HCT116 (cell line): Measurements from ENCODE around the gene CCDC138. TPM values are rescaled to one million over a fixed set of nuclear protein-coding genes. Genes with fewer than 3 reads are reported as not detected.

ENCODE experiments used
- ATAC-seq: fragments of 200-7000 bp; cut with Tn5 transposase; 2 replicates; pipeline ENCODE4 v1.9.1; 2020; ENCODE audit warnings: mild to moderate bottlenecking, moderate library complexity
- BruUV-seq: library from RNA; stranded (reverse); fragments of 400-500 nt; replicated peaks from 2 replicates; lab custom pipeline; 2021; lab: Mats Ljungman, UMichigan
- CTCF ChIA-PET: fragments of 300-600 bp; sonication (Branson Sonifier 250); formaldehyde crosslinking; loops from one replicate; lab custom pipeline; 2021; ENCODE audit warnings: antibody characterized with exemption; lab: Charles Lee
- POLR2A ChIA-PET: fragments of 300-600, 350-600 bp; sonication (Branson Sonifier 250); formaldehyde crosslinking; loops from one replicate; lab custom pipeline; 2021; ENCODE audit warnings: antibody characterized with exemption; lab: Charles Lee
- RAD21 ChIA-PET, 2 experiments: fragments of 300-600 bp; sonication (Branson Sonifier 250); formaldehyde crosslinking; loops; one replicate each; lab custom pipeline; 2023; ENCODE audit warnings: low total read pairs in 2 of 2; ENCODE audit not compliant: uncharacterized antibody in 2 of 2, unreplicated experiment in 2 of 2, low non-redundant PET in 1 of 2; lab: Charles Lee
- DNase-seq: peaks from one replicate; pipeline ENCODE4 v3.0.0-alpha.2; 2010; ENCODE audit warnings: low read depth, low spot score
- H2AFZ ChIP-seq: fragments of 200-600 bp; shearing (Covaris generic), sonication (generic); 2 replicates; pipeline ENCODE4 v1.6.1; 2017; ENCODE audit warnings: low read depth, mixed run types, mixed read lengths, antibody characterized with exemption, low read length; ENCODE audit not compliant: poor library complexity, severe bottlenecking
- H3K27ac ChIP-seq: 2 replicates; pipeline ENCODE4 v1.5.1; 2012; ENCODE audit warnings: low read depth, low read length
- H3K27me3 ChIP-seq: fragments of 200-600 bp; sonication (generic); 2 replicates; pipeline ENCODE4 v1.6.1; 2016; ENCODE audit warnings: mixed run types, low read length, mixed read lengths; ENCODE audit not compliant: insufficient read depth
- H3K36me3 ChIP-seq, 2 experiments: fragments of 200-500 bp in 1 of 2; fragments of 200-600 bp in 1 of 2; sonication (Bioruptor generic) in 1 of 2; sonication (generic) in 1 of 2; 2 replicates each; pipeline versions ENCODE4 v1.5.1 to v1.6.1; 2014 to 2016; ENCODE audit warnings: low read length in 2 of 2, inconsistent platforms in 1 of 2, mixed read lengths in 1 of 2, mixed run types in 1 of 2; ENCODE audit not compliant: insufficient read depth in 2 of 2, control insufficient read depth in 1 of 2
- H3K4me1 ChIP-seq, 2 experiments: fragments of 200-600 bp in 1 of 2; sonication (generic) in 1 of 2; 2 replicates each; pipeline versions ENCODE4 v1.5.1 to v1.6.1; 2012 to 2017; ENCODE audit warnings: low read length in 2 of 2, inconsistent platforms in 1 of 2, mild to moderate bottlenecking in 1 of 2, mixed read lengths in 1 of 2, mixed run types in 1 of 2, moderate library complexity in 1 of 2; ENCODE audit not compliant: insufficient read depth in 2 of 2, control insufficient read depth in 1 of 2
- H3K4me2 ChIP-seq: fragments of 200-600 bp; sonication (generic); 2 replicates; pipeline ENCODE4 v1.6.1; 2017; ENCODE audit warnings: mixed run types, low read length, mixed read lengths
- H3K4me3 ChIP-seq, 2 experiments: fragments of 200-600 bp in 1 of 2; sonication (generic) in 1 of 2; replicated peaks in 1 of 2; 2 replicates each; pipeline ENCODE4 v1.5.1; 2011 to 2016; ENCODE audit warnings: low read length in 2 of 2, control low read depth in 1 of 2, low read depth in 1 of 2, mild to moderate bottlenecking in 1 of 2, mixed read lengths in 1 of 2, mixed run types in 1 of 2
- H3K79me2 ChIP-seq: fragments of 200-600 bp; sonication (generic); 2 replicates; pipeline ENCODE4 v1.6.1; 2017; ENCODE audit warnings: mild to moderate bottlenecking, mixed run types, low read length, moderate library complexity, mixed read lengths; ENCODE audit not compliant: insufficient read depth
- H3K9ac ChIP-seq: fragments of 200-600 bp; sonication (generic); 2 replicates; pipeline ENCODE4 v1.6.1; 2016; ENCODE audit warnings: low read length, mixed read lengths
- H3K9me2 ChIP-seq: fragments of 200-600 bp; sonication (generic), shearing (Covaris generic); 2 replicates; pipeline ENCODE4 v1.6.1; 2017; ENCODE audit warnings: mixed run types, mild to moderate bottlenecking, moderate library complexity; ENCODE audit not compliant: insufficient read depth
- H3K9me3 ChIP-seq, 2 experiments: fragments of 200-500 bp in 1 of 2; fragments of 200-600 bp in 1 of 2; sonication (Bioruptor generic) in 1 of 2; sonication (generic) in 1 of 2; 2 replicates each; pipeline ENCODE4 v1.6.1; 2014 to 2017; ENCODE audit warnings: low read length in 2 of 2, mixed read lengths in 2 of 2, inconsistent platforms in 1 of 2, low read depth in 1 of 2, mild to moderate bottlenecking in 1 of 2, mixed run types in 1 of 2, moderate library complexity in 1 of 2; ENCODE audit not compliant: control insufficient read depth in 1 of 2, insufficient read depth in 1 of 2
- H4K20me1 ChIP-seq: fragments of 200-600 bp; sonication (generic), shearing (Covaris generic); 2 replicates; pipeline ENCODE4 v1.6.1; 2017; ENCODE audit warnings: mixed run types, mild to moderate bottlenecking, moderate library complexity; ENCODE audit not compliant: insufficient read depth
- CEBPB ChIP-seq: IDR thresholded peaks from 2 replicates; pipeline ENCODE4 v1.6.1; 2012; ENCODE audit warnings: low read depth
- ELF1 ChIP-seq: IDR thresholded peaks from 2 replicates; pipeline ENCODE4 v1.6.1; 2012; ENCODE audit warnings: low read depth, borderline replicate concordance
- EZH2 ChIP-seq: fragments of 200-600 bp; sonication (generic); IDR thresholded peaks from 2 replicates; pipeline ENCODE4 v1.6.1; 2017; ENCODE audit warnings: antibody characterized with exemption, mixed run types
- EZH2phosphoT487 ChIP-seq: fragments of 200-600 bp; IDR thresholded peaks from 2 replicates; pipeline ENCODE4 v1.6.1; 2018; ENCODE audit warnings: antibody characterized with exemption, borderline replicate concordance
- FOSL1 ChIP-seq: IDR thresholded peaks from 2 replicates; pipeline ENCODE4 v1.6.1; 2012; ENCODE audit warnings: low read depth
- JUND ChIP-seq: IDR thresholded peaks from 2 replicates; pipeline ENCODE4 v1.6.1; 2012
- MAX ChIP-seq: IDR thresholded peaks from 2 replicates; pipeline ENCODE4 v1.6.1; 2012
- POLR2A ChIP-seq: IDR thresholded peaks from 2 replicates; pipeline ENCODE4 v1.7.0; 2011; ENCODE audit warnings: borderline replicate concordance; ENCODE audit not compliant: insufficient read depth, insufficient read length; ENCODE audit errors: extremely low read depth
- POLR2AphosphoS5 ChIP-seq: IDR thresholded peaks from 2 replicates; pipeline ENCODE4 v1.6.1; 2011; ENCODE audit warnings: mild to moderate bottlenecking, low read depth, low read length, moderate library complexity
- RAD21 ChIP-seq: IDR thresholded peaks from 2 replicates; pipeline ENCODE4 v1.6.1; 2012; ENCODE audit warnings: low read depth, mild to moderate bottlenecking
- REST ChIP-seq: IDR thresholded peaks from 2 replicates; pipeline ENCODE4 v1.6.1; 2012; ENCODE audit warnings: low read depth
- SIN3A ChIP-seq: IDR thresholded peaks from 2 replicates; pipeline ENCODE4 v1.6.1; 2012; ENCODE audit warnings: low read depth
- SRF ChIP-seq: IDR thresholded peaks from 2 replicates; pipeline ENCODE4 v1.6.1; 2012; ENCODE audit warnings: low read depth
- TCF7L2 ChIP-seq: IDR thresholded peaks from 2 replicates; pipeline ENCODE4 v1.7.0; 2011; ENCODE audit warnings: borderline replicate concordance, inconsistent platforms; ENCODE audit not compliant: insufficient read depth, insufficient read length; ENCODE audit errors: extremely low read depth
- YY1 ChIP-seq: IDR thresholded peaks from 2 replicates; pipeline ENCODE4 v1.6.1; 2011; ENCODE audit warnings: low read length, low read depth, moderate library complexity, mild to moderate bottlenecking; ENCODE audit not compliant: insufficient replicate concordance; ENCODE audit errors: extremely low read depth
- ZFX ChIP-seq: fragments of 450-650 bp; IDR thresholded peaks from 2 replicates; pipeline ENCODE4 v1.6.1; 2017
- intact Hi-C: fragments of 100-400 bp; cut with micrococcal nuclease; formaldehyde crosslinking; loops from 2 replicates; pipeline ENCODE4 v1.10.0; 2022
- total RNA-seq: library from RNA; stranded (reverse); gene quantifications from one replicate; pipeline ENCODE4 v1.2.1, GENCODE V29; 2021; ENCODE audit not compliant: unreplicated experiment

CCDC138 gene
- total RNA-seq, 1 experiment from 2014 or later: 13.4 TPM

- intact Hi-C loops: no loop called here
- Histone ChIP-seq H3K36me3 (no peaks in the 10 kb centered on the region), H3K27me3 (no peaks in the 10 kb centered on the region), H3K4me3 (no peak overlapping the region), H3K9me3 (no peaks in the 10 kb centered on the region), H3K9ac (no peak overlapping the region), H3K79me2 (no peaks in the 10 kb centered on the region), H3K9me2 (no peaks in the 10 kb centered on the region), H3K4me1 (peaks cover 4 to 22% of the 10 kb centered on the region in 2 experiments; a peak in 3 of 4 replicates), H3K27ac (no peak overlapping the region), H3K4me2 (no peak overlapping the region), H2AFZ (no peak overlapping the region), H4K20me1 (no peaks in the 10 kb centered on the region)
- RAD21 ChIA-PET: no interaction called here
- CTCF ChIA-PET: no interaction called here
- DNase-seq (no peak), ATAC-seq (no peak)
- no TSS peak for BruUV-seq
- TF ChIP-seq JUND: no peak
- TF ChIP-seq POLR2A: no peak
- TF ChIP-seq EZH2phosphoT487: no peak
- TF ChIP-seq REST: no peak
- no peak for TF ChIP-seq MAX
- TF ChIP-seq EZH2: no peak
- no peak for TF ChIP-seq POLR2AphosphoS5
- no peak for TF ChIP-seq TCF7L2
- TF ChIP-seq SRF: no peak
- no peak for TF ChIP-seq RAD21
- TF ChIP-seq FOSL1: no peak
- no peak for TF ChIP-seq ELF1
- no peak for TF ChIP-seq SIN3A
- no peak for TF ChIP-seq ZFX
- TF ChIP-seq CEBPB: no peak
- TF ChIP-seq YY1: no peak
- POLR2A ChIA-PET: no interaction called here
These were observed 134.1 kb downstream of the CCDC138 start for GRCh38 chr2:108920686-108921085.
